NOMO-1 (cell line): ENCODE results near the gene ABHD8.
A peak's percentile ranks its signal among the peaks of the same experiment; 100 is the strongest.

Experiments
- DNase-seq, 2 experiments: peaks; one replicate each; lab custom pipeline; 2025; ENCODE audit not compliant: unreplicated experiment in 2 of 2; lab: John Stamatoyannopoulos, UW

Gene ABHD8

GRCh38 chr19:17334414-17335409 lies 31.5 kb upstream of the ABHD8 start, which contains the start of gene ANO8:
Gene ANO8 (minus strand): TSS chr19:17334855. CDS start chr19:17334670, 185 bp downstream.
- peak; percentile 92 to 93 for DNase-seq

GRCh38 chr19:17333611-17334413 lies 30.6 kb upstream of the ABHD8 start:
- peak; percentile 90 to 94 for DNase-seq

DNA sequence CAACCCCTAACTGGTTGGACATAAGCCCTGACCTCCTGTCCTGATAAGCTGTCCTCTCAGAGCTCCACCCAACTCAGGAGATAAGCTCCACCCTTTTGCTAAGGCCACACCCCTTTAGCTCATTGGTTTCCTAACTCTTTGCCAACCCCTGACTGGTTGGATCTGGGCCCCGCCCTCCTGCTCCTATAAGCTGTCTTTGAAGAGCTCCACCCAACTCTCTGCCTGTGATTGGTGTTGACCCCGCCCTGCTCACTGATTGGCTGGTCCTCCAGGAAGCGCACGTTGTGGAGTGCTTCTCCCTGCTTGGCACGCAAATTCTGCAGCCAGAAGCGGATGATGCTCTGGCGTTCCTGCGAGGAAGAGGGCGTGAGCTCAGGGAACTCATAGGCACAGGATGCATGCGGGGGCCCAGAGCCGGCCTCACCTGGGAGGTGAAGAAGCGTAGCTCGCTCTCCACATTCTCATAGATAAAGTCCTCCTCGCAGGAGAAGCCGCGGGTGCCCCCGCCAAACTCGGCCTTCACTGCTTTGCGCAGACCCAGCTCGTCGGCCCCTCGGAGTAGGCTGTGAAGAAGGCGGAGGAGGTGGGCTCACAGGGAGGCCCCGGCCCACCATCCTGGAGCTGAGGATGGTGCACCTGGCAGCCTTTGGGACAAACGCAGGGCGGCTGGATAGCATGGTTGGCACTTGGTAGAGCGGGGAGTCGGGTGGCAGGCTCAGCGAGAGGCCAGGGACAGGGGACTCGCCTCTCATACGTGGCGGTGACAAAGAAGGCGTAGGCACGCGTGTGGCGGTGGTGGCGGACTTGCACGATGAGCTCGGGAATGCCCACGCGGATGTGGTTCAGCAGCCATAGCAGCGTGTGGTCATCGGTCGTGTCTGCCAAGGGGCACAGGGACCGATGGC lies 29.7 kb upstream of the ABHD8 start:
- peak in 1 of 2 experiments; percentile 12 for DNase-seq

GRCh38 chr19:17332360-17332676 lies 29.1 kb upstream of the ABHD8 start:
- DNase-seq = no peak

DNA sequence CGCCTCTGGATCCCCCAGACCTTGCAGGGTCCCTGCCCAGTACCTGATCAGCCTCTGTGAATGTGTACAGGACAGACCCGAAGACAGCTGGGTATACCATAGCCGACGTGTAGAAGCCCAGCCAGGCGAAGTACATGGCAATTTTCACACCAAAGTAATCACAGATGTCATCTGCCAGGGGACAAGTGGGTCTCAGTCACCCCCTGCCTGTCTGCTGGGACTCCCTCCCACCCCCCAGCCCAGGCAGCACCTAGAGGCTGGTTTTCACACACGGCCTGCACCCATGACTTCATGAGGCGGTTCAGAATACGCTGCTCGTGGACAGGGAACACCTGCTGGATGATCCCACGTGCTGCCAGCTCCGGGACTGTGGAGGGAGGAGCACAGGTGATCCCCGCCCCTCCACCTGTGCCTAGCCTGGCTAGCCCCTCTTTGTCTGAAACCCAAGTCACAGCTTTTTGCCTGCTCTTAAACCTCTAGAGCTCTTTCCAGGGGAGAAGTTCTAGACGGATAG lies 27.9 kb upstream of the ABHD8 start:
- no peak for DNase-seq

DNA sequence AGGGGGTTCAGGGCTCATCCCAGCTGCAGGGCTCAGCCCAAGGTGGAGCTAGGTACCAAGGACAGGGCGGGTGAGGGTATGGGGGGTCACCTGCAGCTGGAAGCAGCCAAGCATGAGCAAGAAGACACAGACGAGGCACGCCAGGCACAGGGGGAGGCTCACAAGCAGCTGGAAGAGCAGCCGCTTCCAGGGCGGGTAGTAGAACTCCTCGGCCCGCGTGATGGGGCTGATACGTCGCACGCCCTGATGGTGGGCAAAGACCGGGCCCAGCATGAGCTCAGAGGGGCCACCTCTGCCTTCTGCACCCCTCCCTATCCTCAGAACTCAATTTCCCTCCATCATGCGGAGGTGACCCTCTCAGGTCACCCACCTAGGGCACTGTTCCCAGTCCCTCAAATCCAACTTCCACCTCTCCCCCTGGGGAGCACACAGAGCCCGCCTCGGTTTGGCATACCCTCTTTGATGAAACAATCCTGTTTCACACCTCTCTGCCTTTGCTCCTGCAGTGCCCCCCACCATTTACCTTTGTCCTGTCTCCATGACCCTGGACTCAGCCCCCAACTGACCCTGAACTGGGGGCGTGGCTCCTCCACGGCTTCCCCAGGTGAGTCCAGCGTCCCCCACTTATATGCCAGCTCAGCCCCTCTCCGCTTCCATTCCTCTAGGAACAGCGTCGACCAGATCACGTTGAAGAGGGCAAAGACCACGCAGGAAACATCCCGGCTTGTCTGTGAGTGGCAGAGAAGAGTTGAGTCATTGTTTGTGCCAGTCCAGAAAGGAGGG lies 27.2 kb upstream of the ABHD8 start:
- no peak for DNase-seq

DNA sequence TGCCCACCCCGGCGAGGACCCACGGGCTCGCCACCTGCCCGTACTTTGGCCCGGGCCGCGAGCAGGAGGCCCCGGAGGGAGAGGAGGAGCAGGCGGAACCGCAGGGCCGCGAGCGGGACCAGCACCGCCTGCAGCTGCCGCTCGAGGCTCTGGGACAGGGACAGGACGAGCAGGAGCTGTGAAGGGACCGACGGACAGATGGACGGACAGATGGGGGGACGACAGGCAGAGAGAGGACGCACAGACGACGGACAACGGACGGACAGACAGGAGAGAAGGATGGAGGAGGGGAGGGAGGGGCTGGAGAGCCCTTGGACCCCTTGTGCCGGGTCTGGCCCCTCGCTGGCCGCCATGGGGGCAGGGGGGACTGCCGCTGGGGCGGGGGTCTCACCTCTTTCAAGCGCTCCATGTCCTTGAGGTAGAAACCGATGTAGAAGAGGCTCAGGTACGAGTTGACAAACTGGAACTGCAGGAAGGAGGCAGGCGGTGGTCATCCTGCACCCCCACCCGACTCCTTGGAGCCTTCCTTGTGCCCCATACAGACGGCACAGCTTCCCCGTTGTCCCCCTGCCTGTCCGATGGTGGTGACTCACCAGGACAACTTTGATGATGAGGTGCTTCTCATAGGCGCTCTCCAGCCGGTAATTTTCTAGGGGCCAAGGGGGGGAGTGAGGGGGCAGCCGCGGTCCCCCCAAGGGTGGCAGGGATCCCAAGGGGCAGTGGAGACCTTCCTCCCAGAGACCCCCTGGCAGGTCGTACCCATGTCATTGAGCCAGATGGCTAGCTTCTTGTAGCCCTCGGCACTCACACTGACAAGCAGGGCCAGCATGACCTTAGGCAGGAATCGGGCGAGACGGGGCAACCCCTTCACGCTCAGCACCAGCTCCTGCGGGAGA lies 26.4 kb upstream of the ABHD8 start:
- no peak for DNase-seq

DNA sequence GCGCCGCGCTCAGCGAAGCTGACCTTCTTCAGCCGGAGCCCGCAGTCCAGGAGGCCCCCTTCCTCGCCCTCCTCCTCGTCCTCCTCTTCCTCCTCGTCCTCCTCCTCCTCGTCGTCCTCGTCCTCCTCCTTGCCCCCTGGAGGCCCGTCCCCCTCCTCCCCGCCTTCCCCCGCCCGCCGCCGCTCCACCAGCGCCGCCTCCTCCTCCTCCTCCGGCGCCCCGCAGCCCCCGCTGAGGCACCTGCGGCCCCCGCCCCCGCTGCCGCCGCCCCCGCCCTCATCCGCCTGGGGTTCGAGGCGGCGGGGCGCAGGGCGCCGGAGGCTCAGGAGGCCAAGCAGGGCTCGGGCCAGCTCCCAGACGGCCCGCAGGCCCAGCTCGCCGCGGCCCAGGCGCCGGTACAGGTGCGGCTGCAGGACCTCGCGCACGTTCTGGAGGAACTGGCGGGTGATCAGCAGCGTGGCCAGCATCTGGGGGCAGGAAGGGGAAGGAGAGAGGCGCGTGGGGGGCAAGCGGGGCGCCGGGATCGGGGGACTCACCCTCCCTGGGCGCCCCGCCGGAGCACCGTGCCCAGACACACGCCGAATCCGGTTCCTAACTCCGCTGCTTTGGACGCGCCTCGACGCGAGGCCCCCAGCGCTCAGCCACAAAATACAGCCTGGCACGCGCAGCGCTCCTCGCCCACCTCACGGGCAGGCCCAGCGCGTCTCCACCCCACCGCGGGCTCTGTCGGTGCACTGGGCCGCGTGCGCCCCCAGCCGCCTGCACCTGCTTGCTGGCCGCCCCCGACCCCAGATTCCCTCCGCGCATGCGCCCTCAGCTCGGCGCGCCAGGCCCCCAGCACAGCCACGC lies 25.5 kb upstream of the ABHD8 start:
- no peak for DNase-seq

DNA sequence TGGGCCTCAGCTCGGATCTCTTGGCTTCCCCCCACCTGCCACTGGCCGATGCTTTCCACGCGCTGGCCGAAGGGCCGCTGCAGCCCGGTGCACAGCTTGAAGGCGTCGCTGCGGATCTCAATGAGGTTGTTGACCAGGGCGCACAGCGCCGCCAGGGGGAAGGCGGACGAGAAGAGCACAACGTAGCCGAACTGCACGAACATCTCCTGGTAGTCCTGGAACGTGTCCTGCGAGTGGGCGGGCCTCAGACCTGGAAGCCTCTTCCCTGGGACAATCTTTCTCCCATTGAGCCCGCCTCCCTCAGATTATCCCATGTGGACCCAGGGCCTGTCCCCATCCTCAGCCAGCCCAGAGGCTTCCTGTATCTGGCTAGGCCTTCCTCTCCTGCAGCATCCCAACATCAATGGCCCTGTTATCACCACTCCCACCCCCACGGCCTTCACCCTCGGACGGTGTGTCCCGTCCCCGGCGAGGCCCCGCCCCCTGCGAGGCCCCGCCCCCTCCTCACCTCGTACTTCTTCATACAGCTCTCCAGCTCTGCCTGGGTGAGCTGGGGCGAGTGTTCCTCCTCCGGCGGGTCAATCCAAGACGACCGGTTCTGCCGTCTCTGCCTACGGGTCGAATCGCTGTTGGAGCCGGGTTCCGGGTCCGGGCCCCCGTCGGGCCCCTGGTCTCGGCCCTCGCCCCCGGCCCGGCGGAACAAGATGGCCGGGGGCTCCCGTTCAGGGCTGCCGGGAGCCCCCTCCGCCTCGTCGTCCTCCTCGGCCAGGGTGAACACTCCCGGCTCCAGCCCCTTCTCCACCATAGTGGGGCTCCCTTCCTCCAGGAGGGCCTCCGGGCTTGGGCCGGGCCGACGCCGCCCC lies 24.7 kb upstream of the ABHD8 start:
- DNase-seq = no peak

- no peak for DNase-seq
Measured at GRCh38 chr19:17327068-17327653, 23.9 kb upstream of the ABHD8 start.

DNA sequence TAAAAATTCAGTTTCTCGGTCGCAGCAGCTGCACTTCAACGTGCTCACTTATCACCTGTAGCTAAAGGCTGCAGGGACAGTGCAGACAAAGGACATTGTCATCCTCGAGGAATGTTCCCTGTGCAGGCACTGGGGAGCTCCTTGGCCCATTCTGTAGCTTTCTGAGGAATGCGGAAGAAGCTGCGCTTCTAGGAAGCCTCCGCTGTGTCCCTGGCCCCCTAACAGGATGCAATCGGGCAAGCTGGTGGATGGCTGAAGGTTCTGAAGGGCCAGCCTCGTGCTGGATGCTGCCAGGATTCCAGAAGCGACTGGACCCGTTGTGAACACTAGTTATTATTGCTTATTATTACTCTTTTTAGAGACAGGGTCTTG lies 23.4 kb upstream of the ABHD8 start:
- DNase-seq = no peak

GRCh38 chr19:17325881-17326594 lies 22.8 kb upstream of the ABHD8 start:
- no peak for DNase-seq

DNA sequence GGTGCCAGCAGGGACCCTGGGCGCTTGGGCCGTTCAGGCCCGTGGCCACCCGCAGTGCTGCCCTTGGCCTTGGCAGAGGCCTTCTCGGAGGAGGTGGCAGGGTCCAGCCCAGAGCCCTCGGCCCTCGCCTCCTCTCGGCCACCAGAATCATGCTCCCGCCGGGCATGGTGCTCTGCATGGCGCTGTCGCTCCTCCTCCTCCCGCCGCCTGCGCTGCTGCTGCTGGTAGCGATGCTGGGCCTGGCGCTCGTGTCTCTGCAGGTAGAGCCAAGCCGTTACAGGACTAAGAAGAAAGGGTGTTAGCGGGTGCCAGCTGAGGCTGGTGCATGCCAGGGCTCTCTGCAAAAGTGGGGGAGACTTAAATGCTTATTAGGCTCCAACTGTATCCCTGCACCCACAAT lies 21.9 kb upstream of the ABHD8 start:
- no peak for DNase-seq

GRCh38 chr19:17324357-17325114 lies 21.3 kb upstream of the ABHD8 start:
- DNase-seq = no peak

GRCh38 chr19:17323964-17324332 lies 20.7 kb upstream of the ABHD8 start:
- no peak for DNase-seq
